OCI-LY7 (cell line): ENCODE data around the gene TPX2.

Source experiments
- EZH2phosphoT487 ChIP-seq: fragments of 200-600 bp; sonication (generic); IDR thresholded peaks from 2 replicates; pipeline ENCODE4 v1.6.1; 2018; ENCODE audit warnings: low read depth, borderline replicate concordance, mild to moderate bottlenecking, mixed run types, antibody characterized with exemption, low read length, moderate library complexity, mixed read lengths
- TF ChIP-seq, protein P1 (sequence below): fragments of 200-600 bp; sonication (generic); conservative IDR thresholded peaks from 2 replicates; pipeline ENCODE4 v1.5.1; 2014; ENCODE audit warnings: mild to moderate bottlenecking, antibody characterized with exemption, low read length, moderate library complexity, mixed read lengths

DNA sequence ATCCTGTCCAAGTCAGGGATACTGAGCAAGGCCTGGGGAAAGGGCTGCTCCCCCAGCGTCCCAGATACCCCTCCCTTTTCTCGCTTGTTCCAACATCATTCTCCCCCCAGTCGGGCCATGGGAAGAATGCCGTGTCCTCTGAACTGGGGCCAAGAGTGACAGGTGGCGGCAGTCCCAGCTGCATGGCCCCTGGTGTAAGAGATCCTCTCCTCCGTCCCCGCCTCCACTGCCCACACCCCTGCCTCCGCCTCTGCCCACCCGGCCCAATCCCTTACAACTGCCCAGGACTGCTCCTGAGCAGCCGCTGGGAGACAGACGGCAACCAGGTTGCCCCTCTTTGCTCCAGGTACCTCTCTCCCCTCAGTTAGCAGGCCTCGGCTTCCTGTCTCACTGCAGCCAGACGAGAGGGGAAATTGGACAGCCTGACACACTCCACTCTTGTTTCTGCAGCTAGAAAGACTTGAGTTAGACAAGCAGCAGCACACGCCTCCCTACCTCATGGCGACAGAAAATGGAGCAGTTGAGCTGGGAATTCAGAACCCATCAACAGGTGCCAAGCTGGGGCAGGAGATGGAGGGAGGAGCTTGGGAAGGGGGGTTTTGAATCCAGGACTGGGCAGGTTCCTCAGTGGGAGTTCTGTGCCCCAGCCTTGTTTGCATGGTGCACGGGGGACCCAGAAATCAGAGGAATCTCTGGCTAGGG lies 80.1 kb downstream of the TPX2 start, which contains the start of gene MYLK2:
- TF ChIP-seq, protein P1, sequence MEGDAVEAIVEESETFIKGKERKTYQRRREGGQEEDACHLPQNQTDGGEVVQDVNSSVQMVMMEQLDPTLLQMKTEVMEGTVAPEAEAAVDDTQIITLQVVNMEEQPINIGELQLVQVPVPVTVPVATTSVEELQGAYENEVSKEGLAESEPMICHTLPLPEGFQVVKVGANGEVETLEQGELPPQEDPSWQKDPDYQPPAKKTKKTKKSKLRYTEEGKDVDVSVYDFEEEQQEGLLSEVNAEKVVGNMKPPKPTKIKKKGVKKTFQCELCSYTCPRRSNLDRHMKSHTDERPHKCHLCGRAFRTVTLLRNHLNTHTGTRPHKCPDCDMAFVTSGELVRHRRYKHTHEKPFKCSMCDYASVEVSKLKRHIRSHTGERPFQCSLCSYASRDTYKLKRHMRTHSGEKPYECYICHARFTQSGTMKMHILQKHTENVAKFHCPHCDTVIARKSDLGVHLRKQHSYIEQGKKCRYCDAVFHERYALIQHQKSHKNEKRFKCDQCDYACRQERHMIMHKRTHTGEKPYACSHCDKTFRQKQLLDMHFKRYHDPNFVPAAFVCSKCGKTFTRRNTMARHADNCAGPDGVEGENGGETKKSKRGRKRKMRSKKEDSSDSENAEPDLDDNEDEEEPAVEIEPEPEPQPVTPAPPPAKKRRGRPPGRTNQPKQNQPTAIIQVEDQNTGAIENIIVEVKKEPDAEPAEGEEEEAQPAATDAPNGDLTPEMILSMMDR, result no peak
- TF ChIP-seq EZH2phosphoT487, result no peak
